HG03521 (cell line): Measurements from ENCODE around the gene FNBP1L.
"Not testable (repeated sequence)": the region's sequence is repeated elsewhere in the genome, so short reads cannot be mapped to it uniquely, and the experiment has no call there.

ENCODE experiments used
- ATAC-seq: cut with Tn5 transposase; IDR thresholded peaks from one replicate; pipeline ENCODE4 v1.9.1; 2021; ENCODE audit warnings: mild to moderate bottlenecking, moderate library complexity; ENCODE audit not compliant: unreplicated experiment

The FNBP1L gene

GRCh38 chr1:93442741-93443140 lies 5.2 kb upstream of the FNBP1L start:
- ATAC-seq: no peak

- no peak for ATAC-seq
Measured at GRCh38 chr1:93443454-93443853, 4.5 kb upstream of the FNBP1L start.

- ATAC-seq: no peak
Measured at GRCh38 chr1:93446837-93447451, 974 bp upstream of the FNBP1L start.

- no peak for ATAC-seq
Measured at GRCh38 chr1:93448292-93448982, 519 bp downstream of the FNBP1L start.

- ATAC-seq: no peak
Measured at GRCh38 chr1:93448983-93449804, 1.3 kb downstream of the FNBP1L start.

- no peak for ATAC-seq
Measured at GRCh38 chr1:93450321-93450720, 2.4 kb downstream of the FNBP1L start.

- no peak for ATAC-seq
Measured at GRCh38 chr1:93453911-93454310, 6.0 kb downstream of the FNBP1L start.

GRCh38 chr1:93459126-93459525 lies 11.2 kb downstream of the FNBP1L start:
- no peak for ATAC-seq

- ATAC-seq: no peak
Measured at GRCh38 chr1:93461236-93461635, 13.3 kb downstream of the FNBP1L start.

GRCh38 chr1:93463960-93464359 lies 16.0 kb downstream of the FNBP1L start:
- ATAC-seq: no peak

- not testable (repeated sequence) for ATAC-seq
Measured at GRCh38 chr1:93465371-93466082, 17.6 kb downstream of the FNBP1L start.

GRCh38 chr1:93467606-93468005 lies 19.7 kb downstream of the FNBP1L start:
- no peak for ATAC-seq

- no peak for ATAC-seq
Measured at GRCh38 chr1:93468662-93469061, 20.7 kb downstream of the FNBP1L start.

- ATAC-seq: not testable (repeated sequence)
Measured at GRCh38 chr1:93469223-93469622, 21.3 kb downstream of the FNBP1L start.

GRCh38 chr1:93471284-93471683 lies 23.4 kb downstream of the FNBP1L start:
- no peak for ATAC-seq

- ATAC-seq: no peak
Measured at GRCh38 chr1:93471911-93472310, 24.0 kb downstream of the FNBP1L start.

GRCh38 chr1:93474321-93474720 lies 26.4 kb downstream of the FNBP1L start:
- ATAC-seq: no peak

- ATAC-seq: no peak
Measured at GRCh38 chr1:93475681-93476080, 27.8 kb downstream of the FNBP1L start.

GRCh38 chr1:93479133-93479745 lies 31.3 kb downstream of the FNBP1L start:
- not testable (repeated sequence) for ATAC-seq

- ATAC-seq: not testable (repeated sequence)
Measured at GRCh38 chr1:93481899-93482298, 34.0 kb downstream of the FNBP1L start.

- no peak for ATAC-seq
Measured at GRCh38 chr1:93483200-93483599, 35.3 kb downstream of the FNBP1L start.
